CD14-positive monocyte (primary cell): ENCODE results near the gene MST1. TPM values are rescaled to one million over a fixed set of nuclear protein-coding genes. Genes with fewer than 3 reads are reported as not detected.

Source experiments
- DNase-seq, 3 donors: peaks; one replicate each; pipeline ENCODE4 v3.0.0-alpha.2; 2011 to 2022
- H2AFZ ChIP-seq: 2 replicates; pipeline ENCODE4 v1.6.0; 2012; ENCODE audit warnings: mild to moderate bottlenecking, low read depth, low read length, inconsistent platforms; ENCODE audit not compliant: insufficient read depth, poor library complexity, severe bottlenecking
- H3K27ac ChIP-seq, 2 donors: 1 replicate in 1 of 2; 2 replicates in 1 of 2; pipeline ENCODE4 v1.5.1; 2012 to 2013; ENCODE audit warnings: low read length in 2 of 2, control low read depth in 1 of 2, inconsistent platforms in 1 of 2, low read depth in 1 of 2, mild to moderate bottlenecking in 1 of 2
- H3K27me3 ChIP-seq, 2 donors: one replicate each; pipeline versions ENCODE4 v1.6.0 to v1.6.1; 2011 to 2013; ENCODE audit warnings: low read length in 2 of 2; ENCODE audit not compliant: control insufficient read depth in 2 of 2, insufficient read depth in 2 of 2
- H3K36me3 ChIP-seq, 2 donors: replicated peaks in 1 of 2; 1 replicate in 1 of 2; 2 replicates in 1 of 2; pipeline versions ENCODE4 v1.5.1 to v1.6.1; 2012 to 2013; ENCODE audit warnings: low read length in 2 of 2, control low read depth in 1 of 2, inconsistent platforms in 1 of 2, mild to moderate bottlenecking in 1 of 2; ENCODE audit not compliant: insufficient read depth in 2 of 2, control insufficient read depth in 1 of 2
- H3K4me1 ChIP-seq, 2 donors: 1 replicate in 1 of 2; 2 replicates in 1 of 2; pipeline versions ENCODE4 v1.5.1 to v1.6.1; 2012 to 2013; ENCODE audit warnings: low read length in 2 of 2, control low read depth in 1 of 2, inconsistent platforms in 1 of 2, mild to moderate bottlenecking in 1 of 2, moderate library complexity in 1 of 2; ENCODE audit not compliant: insufficient read depth in 2 of 2, control insufficient read depth in 1 of 2
- H3K4me2 ChIP-seq: replicated peaks from 2 replicates; pipeline ENCODE3; 2012; ENCODE audit warnings: low read length, moderate library complexity, mild to moderate bottlenecking; ENCODE audit not compliant: poor library complexity, severe bottlenecking; ENCODE audit errors: extremely low read depth
- H3K4me3 ChIP-seq, 3 experiments: fragments of 200-600 bp in 1 of 3; sonication (generic) in 1 of 3; replicated peaks in 1 of 3; 1 replicate in 2 of 3; 2 replicates in 1 of 3; pipeline ENCODE4 v1.5.1; 2011 to 2013; ENCODE audit warnings: low read length in 3 of 3, mild to moderate bottlenecking in 3 of 3, control low read depth in 2 of 3, low read depth in 2 of 3, inconsistent platforms in 1 of 3, moderate library complexity in 1 of 3
- H3K79me2 ChIP-seq: 2 replicates; pipeline ENCODE4 v1.6.0; 2012; ENCODE audit warnings: mild to moderate bottlenecking, control low read depth, inconsistent platforms, low read length, moderate library complexity; ENCODE audit not compliant: insufficient read depth
- H3K9ac ChIP-seq: 2 replicates; pipeline ENCODE4 v1.6.0; 2017; ENCODE audit warnings: low read length, mild to moderate bottlenecking; ENCODE audit not compliant: insufficient read depth, poor library complexity, severe bottlenecking
- H3K9me3 ChIP-seq, 2 donors: replicated peaks in 1 of 2; 1 replicate in 1 of 2; 2 replicates in 1 of 2; pipeline versions ENCODE4 v1.5.1 to v1.6.1; 2012 to 2013; ENCODE audit warnings: low read length in 2 of 2, control low read depth in 1 of 2; ENCODE audit not compliant: control insufficient read depth in 1 of 2, insufficient read depth in 1 of 2
- H4K20me1 ChIP-seq: 2 replicates; pipeline ENCODE4 v1.6.0; 2012; ENCODE audit warnings: mild to moderate bottlenecking, low read length, control low read depth, moderate library complexity; ENCODE audit not compliant: insufficient read depth
- H3K27ac Mint-ChIP-seq, 7 donors: one replicate each; pipeline ENCODE4 v1.8.0; 2020; ENCODE audit warnings: mild to moderate bottlenecking in 7 of 7, mixed read lengths in 7 of 7, moderate library complexity in 6 of 7, inconsistent platforms in 2 of 7
- H3K27me3 Mint-ChIP-seq, 3 donors: one replicate each; pipeline ENCODE4 v1.8.0; 2021 to 2022; ENCODE audit warnings: low read depth in 3 of 3, mild to moderate bottlenecking in 3 of 3, mixed read lengths in 3 of 3, moderate library complexity in 3 of 3, inconsistent platforms in 1 of 3
- H3K36me3 Mint-ChIP-seq, 2 donors: one replicate each; pipeline ENCODE4 v1.8.0; 2020; ENCODE audit warnings: mixed read lengths in 2 of 2, inconsistent platforms in 1 of 2, mild to moderate bottlenecking in 1 of 2
- H3K4me1 Mint-ChIP-seq: one replicate; pipeline ENCODE4 v1.8.0; 2020; ENCODE audit warnings: mild to moderate bottlenecking, mixed read lengths
- H3K4me3 Mint-ChIP-seq, 2 donors: one replicate each; pipeline ENCODE4 v1.8.0; 2020; ENCODE audit warnings: mild to moderate bottlenecking in 2 of 2, mixed read lengths in 2 of 2, moderate library complexity in 1 of 2
- H3K9me3 Mint-ChIP-seq, 7 donors: one replicate each; pipeline ENCODE4 v1.8.0; 2020 to 2022; ENCODE audit warnings: mixed read lengths in 7 of 7, mild to moderate bottlenecking in 6 of 7, moderate library complexity in 6 of 7, inconsistent platforms in 2 of 7
- CTCF ChIP-seq: fragments of 200-600 bp; IDR thresholded peaks from one replicate; pipeline ENCODE4 v1.8.0; 2022; ENCODE audit warnings: antibody characterized with exemption, mild to moderate bottlenecking
- WGBS: methylation state at CpG from one replicate; pipeline ENCODE4 v1.1.5; 2013; ENCODE audit warnings: missing lambda C conversion rate; ENCODE audit not compliant: insufficient coverage; 5-methylcytosine and 5-hydroxymethylcytosine counted together
- intact Hi-C, 2 donors: fragments of 100-400 bp; cut with micrococcal nuclease; formaldehyde crosslinking; loops; one replicate each; pipeline versions ENCODE4 v1.15.0 to v1.15.1; 2023
- polyA plus RNA-seq, 3 donors: library from polyadenylated mRNA; depleted of rRNA in 1 of 3; unstranded in 2 of 3; stranded (reverse) in 1 of 3; fragments of 300-500 nt in 2 of 3; fragments of >200 nt in 1 of 3; fragmentation: Illumina TruSeq in 2 of 3; gene quantifications; 1 replicate in 2 of 3; 2 replicates in 1 of 3; pipeline ENCODE4 v1.2.3, GENCODE V29; 2012 to 2021

MST1 gene
- polyA plus RNA-seq, 3 donors, result 0.28 to 17.8 TPM; not detected in 1

- H3K9ac ChIP-seq, result no peak overlapping the region
- 96% methylated on average over 9 of the region's 9 CpGs for WGBS
Measured at GRCh38 chr3:49721596-49721895, 32.3 kb upstream of the MST1 start.

GRCh38 chr3:49720855-49721595 lies 31.8 kb upstream of the MST1 start:
- peaks cover 22% of the 10 kb centered on the region for H3K79me2 ChIP-seq
- peaks cover 0 to 7% of the 10 kb centered on the region in 2 donors for H3K27me3 ChIP-seq
- no peak overlapping the region for H2AFZ ChIP-seq
- peaks cover 31% of the 10 kb centered on the region for H4K20me1 ChIP-seq
- peaks cover 16 to 33% of the 10 kb centered on the region in 2 donors for H3K36me3 ChIP-seq
- Mint-ChIP-seq H3K27me3 (peaks cover 7 to 9% (median 7%) of the 10 kb centered on the region in 3 donors), H3K9me3 (peaks cover 0 to 5% (median 0%) of the 10 kb centered on the region in 7 donors), H3K4me3 (no peak overlapping the region), H3K36me3 (peaks cover 25 to 39% of the 10 kb centered on the region in 2 donors), H3K27ac (peak overlapping the region; percentile 15 to 81 (median 57)), H3K4me1 (peaks cover 38% of the 10 kb centered on the region)
- H3K4me3 ChIP-seq, result no peak overlapping the region
- H3K9me3 ChIP-seq, result no peaks in the 10 kb centered on the region
- peak overlapping the region in 1 of 2 donors; percentile 97 for H3K27ac ChIP-seq
- TF ChIP-seq CTCF, result no peak
- H3K9ac ChIP-seq, result no peak overlapping the region
- WGBS, result 80% methylated on average over 2 of the region's 4 CpGs
- no peak overlapping the region for H3K4me2 ChIP-seq
- DNase-seq, result peak in 1 of 3 donors; percentile 4
- peaks cover 32 to 43% of the 10 kb centered on the region in 2 donors for H3K4me1 ChIP-seq
- intact Hi-C loops, result loop anchor here (5.0 to 10.0 kb wide), 3 partner anchors 46 to 66 kb away; partner anchors contain the start of genes APEH (in 2 of the 2) and IP6K1 (in 2 of the 2)

More at GRCh38 chr3:49721596-49721895, 32.3 kb upstream of the MST1 start:
- H3K27ac ChIP-seq, result peak overlapping the region in 1 of 2 donors; percentile 97
- TF ChIP-seq CTCF, result no peak
- H3K4me3 Mint-ChIP-seq, result no peak overlapping the region
- peaks cover 21 to 37% of the 10 kb centered on the region in 2 donors for H3K36me3 Mint-ChIP-seq
- H3K27me3 Mint-ChIP-seq, result peaks cover 7 to 9% (median 7%) of the 10 kb centered on the region in 3 donors
- H3K9me3 ChIP-seq, result no peaks in the 10 kb centered on the region
- no peak overlapping the region for H3K4me3 ChIP-seq
- peaks cover 32 to 43% of the 10 kb centered on the region in 2 donors for H3K4me1 ChIP-seq
- intact Hi-C loops, result loop anchor here (5.0 to 10.0 kb wide), 3 partner anchors 47 to 66 kb away; partner anchors contain the start of genes APEH (in 2 of the 2) and IP6K1 (in 2 of the 2)
- H3K27me3 ChIP-seq, result peaks cover 0 to 7% of the 10 kb centered on the region in 2 donors
- peaks cover 22% of the 10 kb centered on the region for H3K79me2 ChIP-seq
- H2AFZ ChIP-seq, result no peak overlapping the region
- no peak for DNase-seq
- H3K4me1 Mint-ChIP-seq, result peaks cover 38% of the 10 kb centered on the region
- H3K36me3 ChIP-seq, result peaks cover 18 to 35% of the 10 kb centered on the region in 2 donors
- peak overlapping the region in 1 of 7 donors; percentile 15 for H3K27ac Mint-ChIP-seq
- no peak overlapping the region for H3K4me2 ChIP-seq
- H4K20me1 ChIP-seq, result peaks cover 31% of the 10 kb centered on the region
- peaks cover 0 to 5% (median 0%) of the 10 kb centered on the region in 7 donors for H3K9me3 Mint-ChIP-seq
